HEK293 (cell line): Measurements from ENCODE around the gene IDI2.

Experiments
- KLF10 ChIP-seq: fragments of 450-650 bp; IDR thresholded peaks from 2 replicates; pipeline ENCODE4 v1.5.1; 2018; ENCODE audit warnings: missing biosample characterization, mild to moderate bottlenecking, missing genetic modification characterization
- SP2 ChIP-seq: fragments of 450-650 bp; formaldehyde crosslinking; IDR thresholded peaks from 2 replicates; pipeline ENCODE4 v1.5.1; 2016; ENCODE audit warnings: missing biosample characterization, missing genetic modification characterization
- ZNF121 ChIP-seq: fragments of 450-650 bp; formaldehyde crosslinking; IDR thresholded peaks from 2 replicates; pipeline ENCODE4 v1.5.1; 2016; ENCODE audit warnings: missing biosample characterization, missing genetic modification characterization
- ZNF18 ChIP-seq: fragments of 450-650 bp; formaldehyde crosslinking; IDR thresholded peaks from 2 replicates; pipeline ENCODE4 v1.5.1; 2016; ENCODE audit warnings: missing biosample characterization, missing genetic modification characterization
- ZNF24 ChIP-seq: fragments of 450-650 bp; formaldehyde crosslinking; IDR thresholded peaks from 2 replicates; pipeline ENCODE4 v1.5.1; 2016; ENCODE audit warnings: missing biosample characterization, missing genetic modification characterization
- ZNF324 ChIP-seq: fragments of 450-650 bp; formaldehyde crosslinking; IDR thresholded peaks from 2 replicates; pipeline ENCODE4 v1.5.1; 2016; ENCODE audit warnings: missing biosample characterization, missing genetic modification characterization
- ZNF394 ChIP-seq: fragments of 450-650 bp; formaldehyde crosslinking; IDR thresholded peaks from 2 replicates; pipeline ENCODE4 v1.5.1; 2016; ENCODE audit warnings: missing biosample characterization, missing genetic modification characterization, mild to moderate bottlenecking, moderate library complexity, borderline replicate concordance
- ZNF626 ChIP-seq: fragments of 450-650 bp; sonication (Bioruptor Pico); formaldehyde crosslinking; IDR thresholded peaks from 2 replicates; pipeline ENCODE4 v1.5.1; 2018; ENCODE audit warnings: missing biosample characterization, missing genetic modification characterization, inconsistent platforms
- ZNF639 ChIP-seq: fragments of 450-650 bp; formaldehyde crosslinking; IDR thresholded peaks from 2 replicates; pipeline ENCODE4 v1.5.1; 2016; ENCODE audit warnings: missing biosample characterization, missing genetic modification characterization
- ZNF76 ChIP-seq: fragments of 450-650 bp; formaldehyde crosslinking; IDR thresholded peaks from 2 replicates; pipeline ENCODE4; 2016; ENCODE audit warnings: low read depth, missing biosample characterization, missing genetic modification characterization, borderline replicate concordance
- TF ChIP-seq, protein P1 (sequence below): fragments of 450-650 bp; formaldehyde crosslinking; IDR thresholded peaks from 2 replicates; pipeline ENCODE4 v1.5.1; 2016; ENCODE audit warnings: missing biosample characterization, missing genetic modification characterization
- TF ChIP-seq, protein P2 (sequence below): fragments of 450-650 bp; formaldehyde crosslinking; IDR thresholded peaks from 2 replicates; pipeline ENCODE4 v1.5.1; 2017; ENCODE audit warnings: missing biosample characterization, missing genetic modification characterization
- TF ChIP-seq, protein P3 (sequence below): fragments of 450-650 bp; formaldehyde crosslinking; IDR thresholded peaks from 2 replicates; pipeline ENCODE4 v1.5.1; 2017; ENCODE audit warnings: missing biosample characterization, mild to moderate bottlenecking, missing genetic modification characterization, moderate library complexity

GRCh38 chr10:1043532-1043995, 17.9 kb upstream of the IDI2 start:
- TF ChIP-seq ZNF24 (tag by site-specific recombination) (no peak), KLF10 (tag by site-specific recombination) (no peak), SP2 (tag by site-specific recombination) (no peak), ZNF121 (no peak), ZNF76 (no peak), ZNF324 (tag by site-specific recombination) (no peak), ZNF639 (tag by site-specific recombination) (no peak), ZNF626 (tag by site-specific recombination) (no peak), ZNF394 (no peak), ZNF18 (tag by site-specific recombination) (no peak)
- TF ChIP-seq, protein P1, sequence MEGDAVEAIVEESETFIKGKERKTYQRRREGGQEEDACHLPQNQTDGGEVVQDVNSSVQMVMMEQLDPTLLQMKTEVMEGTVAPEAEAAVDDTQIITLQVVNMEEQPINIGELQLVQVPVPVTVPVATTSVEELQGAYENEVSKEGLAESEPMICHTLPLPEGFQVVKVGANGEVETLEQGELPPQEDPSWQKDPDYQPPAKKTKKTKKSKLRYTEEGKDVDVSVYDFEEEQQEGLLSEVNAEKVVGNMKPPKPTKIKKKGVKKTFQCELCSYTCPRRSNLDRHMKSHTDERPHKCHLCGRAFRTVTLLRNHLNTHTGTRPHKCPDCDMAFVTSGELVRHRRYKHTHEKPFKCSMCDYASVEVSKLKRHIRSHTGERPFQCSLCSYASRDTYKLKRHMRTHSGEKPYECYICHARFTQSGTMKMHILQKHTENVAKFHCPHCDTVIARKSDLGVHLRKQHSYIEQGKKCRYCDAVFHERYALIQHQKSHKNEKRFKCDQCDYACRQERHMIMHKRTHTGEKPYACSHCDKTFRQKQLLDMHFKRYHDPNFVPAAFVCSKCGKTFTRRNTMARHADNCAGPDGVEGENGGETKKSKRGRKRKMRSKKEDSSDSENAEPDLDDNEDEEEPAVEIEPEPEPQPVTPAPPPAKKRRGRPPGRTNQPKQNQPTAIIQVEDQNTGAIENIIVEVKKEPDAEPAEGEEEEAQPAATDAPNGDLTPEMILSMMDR (tag by site-specific recombination), result no peak
- TF ChIP-seq, protein P2, sequence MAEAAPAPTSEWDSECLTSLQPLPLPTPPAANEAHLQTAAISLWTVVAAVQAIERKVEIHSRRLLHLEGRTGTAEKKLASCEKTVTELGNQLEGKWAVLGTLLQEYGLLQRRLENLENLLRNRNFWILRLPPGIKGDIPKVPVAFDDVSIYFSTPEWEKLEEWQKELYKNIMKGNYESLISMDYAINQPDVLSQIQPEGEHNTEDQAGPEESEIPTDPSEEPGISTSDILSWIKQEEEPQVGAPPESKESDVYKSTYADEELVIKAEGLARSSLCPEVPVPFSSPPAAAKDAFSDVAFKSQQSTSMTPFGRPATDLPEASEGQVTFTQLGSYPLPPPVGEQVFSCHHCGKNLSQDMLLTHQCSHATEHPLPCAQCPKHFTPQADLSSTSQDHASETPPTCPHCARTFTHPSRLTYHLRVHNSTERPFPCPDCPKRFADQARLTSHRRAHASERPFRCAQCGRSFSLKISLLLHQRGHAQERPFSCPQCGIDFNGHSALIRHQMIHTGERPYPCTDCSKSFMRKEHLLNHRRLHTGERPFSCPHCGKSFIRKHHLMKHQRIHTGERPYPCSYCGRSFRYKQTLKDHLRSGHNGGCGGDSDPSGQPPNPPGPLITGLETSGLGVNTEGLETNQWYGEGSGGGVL, result no peak
- TF ChIP-seq, protein P3, sequence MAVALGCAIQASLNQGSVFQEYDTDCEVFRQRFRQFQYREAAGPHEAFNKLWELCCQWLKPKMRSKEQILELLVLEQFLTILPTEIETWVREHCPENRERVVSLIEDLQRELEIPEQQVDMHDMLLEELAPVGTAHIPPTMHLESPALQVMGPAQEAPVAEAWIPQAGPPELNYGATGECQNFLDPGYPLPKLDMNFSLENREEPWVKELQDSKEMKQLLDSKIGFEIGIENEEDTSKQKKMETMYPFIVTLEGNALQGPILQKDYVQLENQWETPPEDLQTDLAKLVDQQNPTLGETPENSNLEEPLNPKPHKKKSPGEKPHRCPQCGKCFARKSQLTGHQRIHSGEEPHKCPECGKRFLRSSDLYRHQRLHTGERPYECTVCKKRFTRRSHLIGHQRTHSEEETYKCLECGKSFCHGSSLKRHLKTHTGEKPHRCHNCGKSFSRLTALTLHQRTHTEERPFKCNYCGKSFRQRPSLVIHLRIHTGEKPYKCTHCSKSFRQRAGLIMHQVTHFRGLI (tag by site-specific recombination), result no peak
